B cell (primary cell): ENCODE data around the gene AKT2. TPM values are rescaled to one million over a fixed set of nuclear protein-coding genes. Genes with fewer than 3 reads are reported as not detected.

Experiments
- ATAC-seq: fragments of 200-7000 bp; cut with Tn5 transposase; one replicate; pipeline ENCODE4 v1.10.0; 2021; ENCODE audit warnings: low read depth, mild to moderate bottlenecking, moderate number of reproducible peaks, moderate library complexity
- CTCF ChIA-PET: fragments of 350-600 bp; sonication (Branson Sonifier 250); formaldehyde crosslinking; loops from one replicate; lab custom pipeline; 2021; ENCODE audit warnings: antibody characterized with exemption, inconsistent platforms; lab: Charles Lee
- POLR2A ChIA-PET: fragments of 350-600 bp; sonication (Branson Sonifier 250); formaldehyde crosslinking; loops from one replicate; lab custom pipeline; 2021; ENCODE audit warnings: antibody characterized with exemption; lab: Charles Lee
- DNase-seq: peaks from one replicate; pipeline ENCODE4 v3.0.0; 2013
- H2AFZ ChIP-seq: 2 replicates; pipeline ENCODE4 v1.6.1; 2012; ENCODE audit warnings: mild to moderate bottlenecking, low read depth, low read length; ENCODE audit not compliant: insufficient read depth, poor library complexity, severe bottlenecking
- H3K27ac ChIP-seq, 2 donors: 1 replicate in 1 of 2; 2 replicates in 1 of 2; pipeline ENCODE4 v1.5.1; 2012 to 2013; ENCODE audit warnings: low read length in 2 of 2, mild to moderate bottlenecking in 2 of 2, moderate library complexity in 1 of 2
- H3K27me3 ChIP-seq, 4 experiments: fragments of 200-600 bp in 1 of 4; sonication (generic) in 1 of 4; replicated peaks in 1 of 4; 1 replicate in 2 of 4; 2 replicates in 2 of 4; pipeline versions ENCODE4 v1.6.1 to v1.7.0; 2013 to 2016; ENCODE audit warnings: low read length in 3 of 4, mild to moderate bottlenecking in 2 of 4, mixed read lengths in 1 of 4, moderate library complexity in 1 of 4; ENCODE audit not compliant: insufficient read depth in 4 of 4, control insufficient read depth in 3 of 4; ENCODE audit errors: control extremely low read depth in 1 of 4
- H3K36me3 ChIP-seq, 2 experiments: replicated peaks in 1 of 2; 1 replicate in 1 of 2; 2 replicates in 1 of 2; pipeline versions ENCODE4 v1.6.1 to v1.7.1; 2013; ENCODE audit warnings: low read length in 1 of 2; ENCODE audit not compliant: insufficient read depth in 2 of 2, control insufficient read depth in 1 of 2; ENCODE audit errors: control extremely low read depth in 1 of 2, extremely low read depth in 1 of 2
- H3K4me1 ChIP-seq, 2 donors: fragments of 200-600 bp in 1 of 2; sonication (generic) in 1 of 2; 1 replicate in 1 of 2; 2 replicates in 1 of 2; pipeline versions ENCODE4 v1.5.1 to v1.6.1; 2013 to 2017; ENCODE audit warnings: low read length in 2 of 2; ENCODE audit not compliant: control insufficient read depth in 2 of 2, insufficient read depth in 2 of 2
- H3K4me2 ChIP-seq: replicated peaks from 2 replicates; pipeline ENCODE3; 2012; ENCODE audit warnings: mild to moderate bottlenecking, low read depth, low read length; ENCODE audit not compliant: poor library complexity, severe bottlenecking
- H3K4me3 ChIP-seq, 5 experiments: fragments of 200-600 bp in 1 of 5; sonication (generic) in 1 of 5; 1 replicate in 3 of 5; 2 replicates in 2 of 5; pipeline versions ENCODE4 v1.5.1 to v1.7.0; 2011 to 2016; ENCODE audit warnings: low read length in 4 of 5, mild to moderate bottlenecking in 4 of 5, low read depth in 2 of 5, control low read depth in 1 of 5, moderate library complexity in 1 of 5; ENCODE audit not compliant: insufficient read depth in 1 of 5; ENCODE audit errors: control extremely low read depth in 1 of 5, extremely low read depth in 1 of 5
- H3K79me2 ChIP-seq: fragments of 200-600 bp; sonication (generic); one replicate; pipeline ENCODE4 v1.6.0; 2016; ENCODE audit warnings: low read length; ENCODE audit not compliant: control insufficient read depth, insufficient read depth
- H3K9ac ChIP-seq: fragments of 200-600 bp; sonication (generic); 2 replicates; pipeline ENCODE4 v1.6.1; 2017; ENCODE audit warnings: mild to moderate bottlenecking, low read length, moderate library complexity
- H3K9me3 ChIP-seq, 3 donors: one replicate each; pipeline versions ENCODE4 v1.6.1 to v1.7.1; 2013; ENCODE audit warnings: low read length in 2 of 3; ENCODE audit not compliant: control insufficient read depth in 2 of 3, insufficient read depth in 1 of 3; ENCODE audit errors: control extremely low read depth in 1 of 3
- H4K20me1 ChIP-seq: 2 replicates; pipeline ENCODE4 v1.6.0; 2012; ENCODE audit warnings: mild to moderate bottlenecking, low read length; ENCODE audit not compliant: insufficient read depth, control insufficient read depth, poor library complexity, severe bottlenecking
- H3K27ac Mint-ChIP-seq: one replicate; pipeline ENCODE4 v1.8.0; 2021; ENCODE audit warnings: mixed read lengths
- H3K27me3 Mint-ChIP-seq: one replicate; pipeline ENCODE4 v1.8.0; 2021; ENCODE audit warnings: mixed read lengths
- H3K4me1 Mint-ChIP-seq: one replicate; pipeline ENCODE4 v1.8.0; 2021; ENCODE audit warnings: mixed read lengths
- H3K4me3 Mint-ChIP-seq: one replicate; pipeline ENCODE4 v1.8.0; 2021; ENCODE audit warnings: mixed read lengths
- H3K9me3 Mint-ChIP-seq: one replicate; pipeline ENCODE4 v1.8.0; 2022; ENCODE audit warnings: mixed read lengths; ENCODE audit not compliant: insufficient read depth
- CTCF ChIP-seq: fragments of 200-600 bp; IDR thresholded peaks from one replicate; pipeline ENCODE4 v1.8.0; 2022; ENCODE audit warnings: antibody characterized with exemption, mild to moderate bottlenecking
- EZH2 ChIP-seq: IDR thresholded peaks from 2 replicates; pipeline ENCODE4 v1.6.1; 2012; ENCODE audit warnings: borderline replicate concordance, low read depth, mild to moderate bottlenecking, moderate library complexity, low read length; ENCODE audit not compliant: insufficient read depth, poor library complexity, severe bottlenecking
- WGBS: methylation state at CpG from one replicate; pipeline ENCODE4 v1.1.5; 2013; ENCODE audit warnings: missing lambda C conversion rate; ENCODE audit not compliant: insufficient coverage; 5-methylcytosine and 5-hydroxymethylcytosine counted together
- intact Hi-C: fragments of 100-400 bp; cut with micrococcal nuclease; formaldehyde crosslinking; loops from one replicate; pipeline ENCODE4 v1.10.0; 2022
- polyA plus RNA-seq: library from polyadenylated mRNA; depleted of rRNA; stranded (reverse); fragments of >200 nt; gene quantifications from 2 replicates; pipeline ENCODE4 v1.2.3, GENCODE V29; 2012
- total RNA-seq, 2 donors: library from RNA; stranded (reverse); fragments of 120-200 nt in 1 of 2; gene quantifications; 1 replicate in 1 of 2; 2 replicates in 1 of 2; pipeline versions ENCODE4 v1.2.3 to v1.2.4, GENCODE V29; 2013 to 2022

Gene AKT2
- total and polyA plus RNA-seq, 2 donors (not counting 1 experiment from before 2014, with no cell fraction given), result 195 to 243 TPM

DNA sequence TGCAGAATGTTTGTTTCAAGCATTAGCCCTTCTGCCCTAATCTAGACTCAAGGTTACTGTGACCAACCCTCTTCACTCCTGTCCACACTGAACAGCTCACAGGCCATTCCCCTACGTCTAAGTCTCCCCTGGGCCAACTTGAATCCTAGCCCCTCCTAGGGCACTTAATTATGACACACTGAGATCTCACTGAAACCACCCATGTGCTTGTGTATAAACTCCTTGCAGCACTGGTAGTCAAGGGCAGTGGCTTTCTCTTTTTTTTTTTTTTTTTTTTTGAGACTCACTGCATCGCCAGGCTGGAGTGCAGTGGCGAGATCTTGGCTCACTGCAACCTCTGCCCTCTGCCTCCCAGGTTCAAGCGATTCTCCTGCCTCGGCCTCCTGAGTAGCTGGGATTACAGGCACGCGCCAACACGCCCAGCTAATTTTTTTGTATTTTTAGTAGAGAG, 1.9 kb upstream of the AKT2 start:
- intact Hi-C loops, result loop anchor here (5.0 to 10.0 kb wide), 2 partner anchors 180 to 978 kb away; partner anchors contain the start of genes BLVRB, HNRNPUL1 and SPTBN4

More for the DNA sequence above, 1.9 kb upstream of the AKT2 start:
- H3K9me3 ChIP-seq, result no peaks in the 10 kb centered on the region
- H3K36me3 ChIP-seq, result no peaks in the 10 kb centered on the region
- DNase-seq, result no peak
- H3K4me1 ChIP-seq, result peaks cover 28 to 40% of the 10 kb centered on the region in 2 donors
- WGBS, result 100% methylated on average over 4 of the region's 8 CpGs
- H3K27ac ChIP-seq, result peak overlapping the region; percentile 99 to 100
- peak overlapping the region; percentile 11 for H2AFZ ChIP-seq
- H3K27me3 Mint-ChIP-seq, result no peaks in the 10 kb centered on the region
- H3K4me1 Mint-ChIP-seq, result peaks cover 41% of the 10 kb centered on the region
- H3K4me3 ChIP-seq, result no peak overlapping the region
- peak overlapping the region; percentile 20 for H3K4me3 Mint-ChIP-seq
- CTCF ChIA-PET, result interaction anchor here (0.7 to 4.6 kb wide), 2 partner anchors 18 to 22 kb away, joined by 3 to 32 read pairs; no protein-coding TSS in a partner anchor
- no peaks in the 10 kb centered on the region for H4K20me1 ChIP-seq
- TF ChIP-seq EZH2 (no peak), CTCF (no peak)
- H3K9me3 Mint-ChIP-seq, result no peaks in the 10 kb centered on the region
- no peak for ATAC-seq
- peak overlapping the region; percentile 65 for H3K27ac Mint-ChIP-seq
- POLR2A ChIA-PET, result interaction anchor here (0.9 to 1.0 kb wide), 2 partner anchors 19 to 178 kb away, joined by 4 to 6 read pairs; partner anchors contain the start of gene BLVRB
- H3K27me3 ChIP-seq, result no peaks in the 10 kb centered on the region
- peaks cover 30% of the 10 kb centered on the region for H3K79me2 ChIP-seq
- H3K9ac ChIP-seq, result no peak overlapping the region
- H3K4me2 ChIP-seq, result no peak overlapping the region
